GM12892 (cell line): ENCODE data around the gene S100A7.

Source experiments
- POLR2A ChIP-seq: IDR thresholded peaks from 2 replicates; pipeline ENCODE4 v1.6.1; 2011; ENCODE audit warnings: low read depth, low read length, control low read depth
- POLR2AphosphoS5 ChIP-seq: IDR thresholded peaks from 2 replicates; pipeline ENCODE4 v1.6.1; 2011; ENCODE audit warnings: low read depth, low read length, control low read depth
- TAF1 ChIP-seq: IDR thresholded peaks from 2 replicates; pipeline ENCODE4 v1.6.1; 2011; ENCODE audit warnings: low read depth, mild to moderate bottlenecking, control low read depth, low read length, borderline replicate concordance

GRCh38 chr1:153478692-153479618, 18.5 kb upstream of the S100A7 start:
- no peak for TF ChIP-seq POLR2AphosphoS5
- no peak for TF ChIP-seq TAF1
- no peak for TF ChIP-seq POLR2A
